WTC11 (cell line): ENCODE results near the gene GDNF. TPM values are rescaled to one million over a fixed set of nuclear protein-coding genes. Genes with fewer than 3 reads are reported as not detected.
A peak's percentile ranks its signal among the peaks of the same experiment; 100 is the strongest.

Source experiments
- ATF2 ChIP-seq: sonication (generic); formaldehyde crosslinking; IDR thresholded peaks from 2 replicates; pipeline ENCODE4 v1.8.1; 2022; ENCODE audit warnings: low read depth, missing genetic modification reagents, borderline replicate concordance
- ATF6 ChIP-seq: sonication (generic); formaldehyde crosslinking; IDR thresholded peaks from 2 replicates; pipeline ENCODE4 v1.8.1; 2023; ENCODE audit warnings: mild to moderate bottlenecking, missing genetic modification reagents
- CTCF ChIP-seq: fragments of 200-600 bp; IDR thresholded peaks from 2 replicates; pipeline ENCODE4 v1.8.0; 2022; ENCODE audit warnings: antibody characterized with exemption
- E2F5 ChIP-seq: sonication (generic); formaldehyde crosslinking; IDR thresholded peaks from 2 replicates; pipeline ENCODE4 v1.8.1; 2022; ENCODE audit warnings: mild to moderate bottlenecking, moderate library complexity, missing genetic modification reagents
- FOXK1 ChIP-seq: sonication (generic); formaldehyde crosslinking; IDR thresholded peaks from 2 replicates; pipeline ENCODE4 v1.8.0; 2022; ENCODE audit warnings: mild to moderate bottlenecking, moderate library complexity, missing genetic modification reagents
- FOXP1 ChIP-seq: sonication (generic); formaldehyde crosslinking; IDR thresholded peaks from 2 replicates; pipeline ENCODE4 v1.8.0; 2022; ENCODE audit warnings: missing genetic modification reagents, mild to moderate bottlenecking, moderate library complexity, borderline replicate concordance
- HMGXB4 ChIP-seq: sonication (generic); formaldehyde crosslinking; IDR thresholded peaks from 2 replicates; pipeline ENCODE4 v1.8.1; 2023; ENCODE audit warnings: mild to moderate bottlenecking, moderate library complexity, missing genetic modification reagents
- JAZF1 ChIP-seq: fragments of 250-450 bp; sonication (Bioruptor Pico); IDR thresholded peaks from 2 replicates; pipeline ENCODE4 v1.9.0; 2021; ENCODE audit warnings: moderate library complexity, mild to moderate bottlenecking, inconsistent platforms
- JUN ChIP-seq: sonication (generic); formaldehyde crosslinking; IDR thresholded peaks from 2 replicates; pipeline ENCODE4 v1.8.0; 2023; ENCODE audit warnings: mild to moderate bottlenecking, missing genetic modification reagents
- KAT7 ChIP-seq: sonication (generic); formaldehyde crosslinking; IDR thresholded peaks from 2 replicates; pipeline ENCODE4 v1.8.1; 2023; ENCODE audit warnings: missing genetic modification reagents, mild to moderate bottlenecking, borderline replicate concordance
- NFATC4 ChIP-seq: fragments of 250-450 bp; sonication (Bioruptor Pico); IDR thresholded peaks from 2 replicates; pipeline ENCODE4 v1.9.0; 2021; ENCODE audit warnings: mild to moderate bottlenecking
- NFYB ChIP-seq: sonication (generic); formaldehyde crosslinking; conservative IDR thresholded peaks from 2 replicates; pipeline ENCODE4 v1.8.0; 2022; ENCODE audit warnings: low read depth, missing genetic modification reagents
- NR1H2 ChIP-seq: sonication (generic); formaldehyde crosslinking; IDR thresholded peaks from 2 replicates; pipeline ENCODE4 v1.9.0; 2021; ENCODE audit warnings: mild to moderate bottlenecking, moderate library complexity, missing genetic modification reagents
- PREB ChIP-seq: sonication (generic); formaldehyde crosslinking; IDR thresholded peaks from 2 replicates; pipeline ENCODE4 v1.8.1; 2022; ENCODE audit warnings: mild to moderate bottlenecking, missing genetic modification reagents, moderate library complexity, borderline replicate concordance
- RELA ChIP-seq: sonication (generic); formaldehyde crosslinking; IDR thresholded peaks from 2 replicates; pipeline ENCODE4 v1.8.1; 2022; ENCODE audit warnings: missing genetic modification reagents, mild to moderate bottlenecking, borderline replicate concordance
- SMAD3 ChIP-seq: sonication (generic); formaldehyde crosslinking; IDR thresholded peaks from 2 replicates; pipeline ENCODE4 v1.8.0; 2022; ENCODE audit warnings: missing genetic modification reagents, mild to moderate bottlenecking, borderline replicate concordance
- SMAD4 ChIP-seq: sonication (generic); formaldehyde crosslinking; IDR thresholded peaks from 2 replicates; pipeline ENCODE4 v1.8.0; 2022; ENCODE audit warnings: mild to moderate bottlenecking, missing genetic modification reagents
- TCF7 ChIP-seq: sonication (generic); formaldehyde crosslinking; IDR thresholded peaks from 2 replicates; pipeline ENCODE4 v1.8.0; 2022; ENCODE audit warnings: mild to moderate bottlenecking, low read depth, missing genetic modification reagents, moderate library complexity
- TEAD1 ChIP-seq: sonication (generic); formaldehyde crosslinking; IDR thresholded peaks from 2 replicates; pipeline ENCODE4 v1.8.0; 2022; ENCODE audit warnings: mild to moderate bottlenecking, missing genetic modification reagents
- TP53 ChIP-seq: sonication (generic); formaldehyde crosslinking; IDR thresholded peaks from 2 replicates; pipeline ENCODE4 v1.8.1; 2023; ENCODE audit warnings: mild to moderate bottlenecking, missing genetic modification reagents
- ZNF138 ChIP-seq: sonication (generic); formaldehyde crosslinking; conservative IDR thresholded peaks from 2 replicates; pipeline ENCODE4 v1.8.1; 2022; ENCODE audit warnings: mild to moderate bottlenecking, moderate library complexity, missing genetic modification reagents
- ZNF263 ChIP-seq: sonication (generic); formaldehyde crosslinking; IDR thresholded peaks from 2 replicates; pipeline ENCODE4 v1.8.1; 2022; ENCODE audit warnings: low read depth, mild to moderate bottlenecking, moderate library complexity, missing genetic modification reagents
- ZNF423 ChIP-seq: fragments of 250-450 bp; sonication (Bioruptor Pico); IDR thresholded peaks from 2 replicates; pipeline ENCODE4 v2.1.2; 2022; ENCODE audit warnings: mild to moderate bottlenecking, moderate library complexity
- ZNF425 ChIP-seq: fragments of 250-450 bp; sonication (Bioruptor Pico); conservative IDR thresholded peaks from 2 replicates; pipeline ENCODE4 v1.9.0; 2021; ENCODE audit warnings: mild to moderate bottlenecking
- ZSCAN18 ChIP-seq: fragments of 250-450 bp; sonication (Bioruptor Pico); IDR thresholded peaks from 2 replicates; pipeline ENCODE4 v2.1.2; 2022; ENCODE audit warnings: mild to moderate bottlenecking, moderate library complexity
- total RNA-seq: library from RNA; stranded (reverse); gene quantifications from 3 replicates; pipeline ENCODE4 v1.2.3, GENCODE V29; 2021

GDNF gene
- total RNA-seq, 1 experiment from 2014 or later = 4.7 TPM

GRCh38 chr5:37840053-37841034 is 503 bp upstream of the GDNF start (continued):
- TF ChIP-seq HMGXB4 (no peak; the same call in 1 of the 2 replicates), FOXP1 (CRISPR knock-in tag) (no peak), E2F5 (CRISPR knock-in tag) (no peak), RELA (no peak), ZNF263 (CRISPR knock-in tag) (no peak), TP53 (CRISPR knock-in tag) (no peak), JAZF1 (no peak), SMAD4 (CRISPR knock-in tag) (no peak), ATF6 (CRISPR knock-in tag) (no peak), ZNF425 (CRISPR knock-in tag) (no peak), NFATC4 (CRISPR knock-in tag) (no peak), FOXK1 (CRISPR knock-in tag) (peak; percentile 45; the same call in 1 of the 2 replicates), CTCF (no peak), KAT7 (CRISPR knock-in tag) (no peak), TCF7 (no peak), ATF2 (no peak), ZNF138 (CRISPR knock-in tag) (no peak), NFYB (CRISPR knock-in tag) (no peak), PREB (CRISPR knock-in tag) (0 out of 2 replicates have a peak, but pooled peaks have one; percentile 58), NR1H2 (CRISPR knock-in tag) (no peak), SMAD3 (peak; percentile 77; the same call in 1 of the 2 replicates), ZSCAN18 (no peak), TEAD1 (CRISPR knock-in tag) (peak; percentile 86), ZNF423 (no peak), JUN (CRISPR knock-in tag) (0 out of 2 replicates have a peak, but pooled peaks have one; percentile 37)
